Measurements from ENCODE around the gene LRRC31. TPM values are rescaled to one million over a fixed set of nuclear protein-coding genes. Genes with fewer than 3 reads are reported as not detected.

The LRRC31 gene
- not detected in 2 replicates for total RNA-seq (2016; rRNA removed; fragmentation: Illumina TruSeq; extraction: Trizol)
- total RNA-seq (2016; cell fraction: cytosol; rRNA removed; fragmentation: Illumina TruSeq; extraction: Trizol; ENCODE audit: low read depth) = not detected in 2 replicates
- not detected in 2 replicates for total RNA-seq (2016; cell fraction: insoluble cytoplasmic fraction; rRNA removed; fragmentation: Illumina TruSeq; extraction: Trizol)
- total RNA-seq (2016; cell fraction: membrane; rRNA removed; fragmentation: Illumina TruSeq; extraction: Trizol) = not detected in 2 replicates
- total RNA-seq (2016; cell fraction: nucleus; rRNA removed; fragmentation: Illumina TruSeq; extraction: Trizol) = not detected in 2 replicates
- polyA plus RNA-seq (2011; rRNA removed) = not detected in 2 replicates
- 0.04 TPM in 1 of 2 replicates, not detected in the other for polyA plus RNA-seq (2011; cell fraction: cytosol; rRNA removed)
- not detected in 2 replicates for polyA plus RNA-seq (2011; cell fraction: nucleus; rRNA removed)
- polyA plus RNA-seq (2012) = not detected in 2 replicates
- not detected in 2 replicates for polyA plus RNA-seq (2016; cell fraction: cytosol; fragmentation: Illumina TruSeq; extraction: Trizol; ENCODE audit: low read depth)
- not detected in 2 replicates for polyA plus RNA-seq (2016; cell fraction: insoluble cytoplasmic fraction; fragmentation: Illumina TruSeq; extraction: Trizol; ENCODE audit: low read depth)
- polyA plus RNA-seq (2016; cell fraction: membrane; fragmentation: Illumina TruSeq; extraction: Trizol; ENCODE audit: low read depth) = not detected in 2 replicates
- polyA plus RNA-seq (2016; cell fraction: nucleus; fragmentation: Illumina TruSeq; extraction: Trizol; ENCODE audit: insufficient read depth, low read depth) = not detected in 2 replicates
- polyA minus RNA-seq (2011; rRNA and poly(A)+ RNA removed; ENCODE audit: low replicate concordance) = not detected in 2 replicates
- not detected in 2 replicates for polyA minus RNA-seq (2011; cell fraction: cytosol; rRNA and poly(A)+ RNA removed)
- not detected in 2 replicates for polyA minus RNA-seq (2011; cell fraction: nucleus; rRNA and poly(A)+ RNA removed)
- not detected for Bru-seq, nascent RNA
- BruChase-seq, experiment 1, labeled RNA remaining after a 6-hour chase = percentile 10 among the genes with signal in this experiment
- BruChase-seq, experiment 2, labeled RNA remaining after a 2-hour chase = percentile 8 among the genes with signal in this experiment
- long read RNA-seq, experiment 1 = 0 reads
- long read RNA-seq, experiment 2 = 0 reads

- in situ Hi-C loops (cut with HindIII; ENCODE audit: extremely low pct_ligation_motif_present, low pct_unique_long_range_greater_than_20kb) = loop anchor here (10.0 kb wide), 1 partner anchor 165 kb away; the partner anchor contains the start of gene GPR160
- ATAC-seq (no peak), DNase-seq (ENCODE audit: low spot score) (no peak), FAIRE-seq (no peak)
- no peaks in the 10 kb centered on the region for H4K20me1 ChIP-seq (ENCODE audit: insufficient read depth, low read length)
- peak within 1 kb of the TSS; percentile 20; the same call in 1 of the 2 replicates for H3K4me2 ChIP-seq (ENCODE audit: low read depth, low read length)
- H3K36me3 ChIP-seq (replicated peaks in 1 of 2; ENCODE audit: control insufficient read depth in 1 of 2, insufficient read depth in 2 of 2, low read length in 2 of 2) = no peaks in the 10 kb centered on the region
- no peak within 1 kb of the TSS for H2AFZ ChIP-seq (ENCODE audit: low read length)
- H3K4me1 ChIP-seq (ENCODE audit: insufficient read depth, low read length) = peaks cover 12% of the 10 kb centered on the region
- H3K27me3 ChIP-seq (ENCODE audit: control insufficient read depth in 1 of 2, insufficient read depth in 2 of 2, low read length in 2 of 2) = no peaks in the 10 kb centered on the region
- no peak within 1 kb of the TSS for H3K9ac ChIP-seq (ENCODE audit: insufficient read depth, low read depth, low read length)
- H3K79me2 ChIP-seq (ENCODE audit: insufficient read depth, low read length) = no peaks in the 10 kb centered on the region
- TF ChIP-seq RELA (CRISPR knock-in tag; IDR thresholded peaks at IDR 0.05) (no peak), CREB3 (CRISPR knock-in tag; IDR thresholded peaks at IDR 0.05) (no peak), CEBPG (CRISPR knock-in tag; IDR thresholded peaks at IDR 0.05) (no peak), ZNF275 (CRISPR knock-in tag; IDR thresholded peaks at IDR 0.05; ENCODE audit: borderline replicate concordance) (no peak), ZBTB14 (CRISPR knock-in tag; IDR thresholded peaks at IDR 0.05) (no peak), ZSCAN12 (CRISPR knock-in tag; IDR thresholded peaks at IDR 0.05) (no peak), TAF1 (CRISPR knock-in tag; IDR thresholded peaks at IDR 0.05) (no peak), HOXA3 (CRISPR knock-in tag; IDR thresholded peaks at IDR 0.05) (no peak), ZNF878 (CRISPR knock-in tag; IDR thresholded peaks at IDR 0.05) (no peak), SRSF1 (optimal IDR thresholded peaks at IDR 0.05; ENCODE audit: low read depth, low read length) (no peak), ZNF704 (CRISPR knock-in tag; IDR thresholded peaks at IDR 0.05; ENCODE audit: borderline replicate concordance) (no peak)
- ChIA-PET POLR2A (no interaction called here), CTCF (ENCODE audit: low intra/inter-chr PET ratio, low total read pairs) (no interaction called here)
- H3K4me3 ChIP-seq (replicated peaks in 1 of 3; ENCODE audit: insufficient read depth in 1 of 3, low read depth in 2 of 3, low read length in 3 of 3) = no peak within 1 kb of the TSS
- no peak within 1 kb of the TSS for H3K27ac ChIP-seq (ENCODE audit: extremely low read length, insufficient read depth, low read length)
- no TSS peak for BruUV-seq (replicated peaks)
- intact Hi-C loops (cut with micrococcal nuclease; ENCODE audit: unreplicated experiment) = no loop called here
- WGBS (ENCODE audit: low lambda C conversion rate) = 0% methylated on average over 2 of the region's 2 CpGs
- no peaks in the 10 kb centered on the region for H3K9me3 ChIP-seq (ENCODE audit: low read length)
Observed at GRCh38 chr3:169869484-169870220, at the start of gene LRRC31. LRRC31 (minus strand) TSS chr3:169869935; CDS start chr3:169869807, 128 bp downstream.
